Gastrocnemius medialis (tissue), 4 donors: Measurements from ENCODE around the gene CD79A. TPM values are rescaled to one million over a fixed set of nuclear protein-coding genes. Genes with fewer than 3 reads are reported as not detected.

Experiments
- ATAC-seq, 2 donors: fragments of 150-250 bp; one replicate each; pipeline ENCODE4 v1.9.1; 2016
- DNase-seq, 2 donors: peaks; one replicate each; pipeline ENCODE4 v3.0.0-alpha.2; 2019
- H3K27ac ChIP-seq, 4 donors: fragments of 200-600 bp; sonication (generic); 1 replicate in 1 of 4; 2 replicates in 3 of 4; pipeline ENCODE4 v1.5.1; 2016 to 2018; ENCODE audit warnings: mild to moderate bottlenecking in 2 of 4, moderate library complexity in 1 of 4
- H3K27me3 ChIP-seq, 3 donors: fragments of 200-600 bp; sonication (generic) in 2 of 3; 1 replicate in 1 of 3; 2 replicates in 2 of 3; pipeline versions ENCODE4 v1.5.1 to v1.6.0; 2016 to 2019; ENCODE audit warnings: mild to moderate bottlenecking in 1 of 3, moderate library complexity in 1 of 3
- H3K36me3 ChIP-seq, 2 donors: fragments of 200-600 bp; sonication (generic) in 1 of 2; one replicate each; pipeline ENCODE4 v1.5.1; 2017 to 2018
- H3K4me1 ChIP-seq, 2 donors: fragments of 200-600 bp; sonication (generic) in 1 of 2; one replicate each; pipeline ENCODE4 v1.5.1; 2016 to 2017; ENCODE audit warnings: mild to moderate bottlenecking in 2 of 2
- H3K4me3 ChIP-seq, 4 donors: fragments of 200-600 bp; sonication (generic) in 3 of 4; 1 replicate in 1 of 4; 2 replicates in 3 of 4; pipeline ENCODE4 v1.5.1; 2016 to 2019; ENCODE audit warnings: mild to moderate bottlenecking in 2 of 4
- H3K9me3 ChIP-seq, 3 donors: fragments of 200-600 bp; sonication (generic) in 2 of 3; 1 replicate in 1 of 3; 2 replicates in 2 of 3; pipeline ENCODE4 v1.5.1; 2016 to 2019
- POLR2A ChIP-seq, 2 donors: fragments of 450-650 bp; IDR thresholded peaks; one replicate each; pipeline ENCODE4 v1.6.1; 2017; ENCODE audit warnings: antibody characterized with exemption in 2 of 2, mild to moderate bottlenecking in 2 of 2, moderate library complexity in 2 of 2
- in situ Hi-C, 4 donors: fragments of 200-750 bp; cut with MboI; loops; one replicate each; pipeline versions ENCODE4 v1.15.0 to v1.8.0; 2017; ENCODE audit warnings: low sequenced_read_pairs in 4 of 4
- intact Hi-C: fragments of 100-400 bp; cut with DNase I; formaldehyde crosslinking; loops from one replicate; pipeline ENCODE4 v1.15.1; 2023; ENCODE audit warnings: low total_unique reads
- total RNA-seq, 4 donors: library from RNA; depleted of rRNA; stranded (reverse); fragments of >200 nt; gene quantifications; one replicate each; pipeline versions ENCODE4 v1.1.0 to v1.2.3, GENCODE V29; 2016
- TF ChIP-seq, protein P1 (sequence below), 5 experiments: fragments of 450-650 bp in 3 of 5; fragments of 200-600 bp in 2 of 5; sonication (generic) in 2 of 5; IDR thresholded peaks in 4 of 5; conservative IDR thresholded peaks in 1 of 5; 1 replicate in 4 of 5; 2 replicates in 1 of 5; pipeline ENCODE4 v1.5.1; 2016 to 2019; ENCODE audit warnings: antibody characterized with exemption in 5 of 5, mild to moderate bottlenecking in 3 of 5, moderate library complexity in 3 of 5

CD79A gene
- under 1 TPM in 1 of 4 donors, not detected in 3; 0.20 TPM for total RNA-seq

DNA sequence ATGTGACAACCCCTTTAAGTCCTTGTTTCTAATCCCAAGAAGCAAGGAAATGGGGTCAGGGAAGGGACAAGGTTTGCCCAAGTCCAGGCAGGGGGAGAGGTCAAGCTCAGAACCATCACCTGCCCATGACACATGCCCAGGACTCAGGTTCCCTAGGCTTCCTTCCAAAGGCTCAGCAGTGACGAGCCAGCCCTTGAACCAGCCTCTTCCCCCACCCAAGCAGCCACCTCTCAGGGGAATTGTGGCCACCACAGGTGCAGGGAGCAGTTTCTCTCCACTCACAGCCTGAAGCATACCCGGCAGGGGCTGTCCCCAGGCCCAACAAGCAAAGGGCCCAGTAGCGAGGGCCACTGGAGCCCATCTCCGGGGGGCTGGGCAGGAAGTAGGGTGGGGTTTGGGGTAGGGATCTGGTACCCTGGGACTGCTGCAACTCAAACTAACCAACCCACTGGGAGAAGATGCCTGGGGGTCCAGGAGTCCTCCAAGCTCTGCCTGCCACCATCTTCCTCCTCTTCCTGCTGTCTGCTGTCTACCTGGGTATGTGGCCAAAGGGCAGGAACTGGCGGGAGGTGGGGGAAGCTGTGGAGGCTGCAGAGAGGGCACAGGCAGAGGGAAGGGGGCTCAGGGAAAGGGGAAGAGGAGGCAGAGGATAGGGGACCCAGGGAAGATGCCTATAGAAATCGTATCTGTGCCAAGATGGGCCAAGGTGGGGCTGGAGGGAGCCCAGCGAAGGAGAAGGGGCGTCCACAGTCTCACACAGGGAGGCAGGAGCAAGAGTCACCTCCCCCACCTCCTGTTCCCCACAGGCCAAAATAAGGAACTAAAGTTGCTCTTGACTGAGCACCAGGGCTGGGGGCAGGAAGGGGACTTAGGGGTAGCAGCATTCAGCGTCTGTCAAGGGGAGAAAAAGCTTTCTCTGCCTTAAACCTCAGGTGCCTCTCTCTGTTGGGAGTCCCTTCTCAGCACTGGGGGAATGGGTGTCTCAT, at the start of gene CD79A:
TSS of gene CD79A (plus strand) at position 433 of the 986 bp plus-strand sequence. CDS start at position 459, 26 bp downstream.
- no peaks in the 10 kb centered on the region for H3K9me3 ChIP-seq
- ATAC-seq (no peak), DNase-seq (no peak)
- H3K36me3 ChIP-seq: no peaks in the 10 kb centered on the region
- in situ Hi-C loops (no loop called here), intact Hi-C loops (no loop called here)
- H3K27ac ChIP-seq: no peak within 1 kb of the TSS
- H3K4me3 ChIP-seq: no peak within 1 kb of the TSS
- no peak for TF ChIP-seq POLR2A (IDR thresholded peaks at IDR 0.05)
- TF ChIP-seq, protein P1, sequence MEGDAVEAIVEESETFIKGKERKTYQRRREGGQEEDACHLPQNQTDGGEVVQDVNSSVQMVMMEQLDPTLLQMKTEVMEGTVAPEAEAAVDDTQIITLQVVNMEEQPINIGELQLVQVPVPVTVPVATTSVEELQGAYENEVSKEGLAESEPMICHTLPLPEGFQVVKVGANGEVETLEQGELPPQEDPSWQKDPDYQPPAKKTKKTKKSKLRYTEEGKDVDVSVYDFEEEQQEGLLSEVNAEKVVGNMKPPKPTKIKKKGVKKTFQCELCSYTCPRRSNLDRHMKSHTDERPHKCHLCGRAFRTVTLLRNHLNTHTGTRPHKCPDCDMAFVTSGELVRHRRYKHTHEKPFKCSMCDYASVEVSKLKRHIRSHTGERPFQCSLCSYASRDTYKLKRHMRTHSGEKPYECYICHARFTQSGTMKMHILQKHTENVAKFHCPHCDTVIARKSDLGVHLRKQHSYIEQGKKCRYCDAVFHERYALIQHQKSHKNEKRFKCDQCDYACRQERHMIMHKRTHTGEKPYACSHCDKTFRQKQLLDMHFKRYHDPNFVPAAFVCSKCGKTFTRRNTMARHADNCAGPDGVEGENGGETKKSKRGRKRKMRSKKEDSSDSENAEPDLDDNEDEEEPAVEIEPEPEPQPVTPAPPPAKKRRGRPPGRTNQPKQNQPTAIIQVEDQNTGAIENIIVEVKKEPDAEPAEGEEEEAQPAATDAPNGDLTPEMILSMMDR (IDR thresholded peaks at IDR 0.05 in 4 of 5, conservative IDR thresholded peaks at IDR 0.05 in 1 of 5): no peak
- H3K27me3 ChIP-seq: no peaks in the 10 kb centered on the region
- H3K4me1 ChIP-seq: no peaks in the 10 kb centered on the region

DNA sequence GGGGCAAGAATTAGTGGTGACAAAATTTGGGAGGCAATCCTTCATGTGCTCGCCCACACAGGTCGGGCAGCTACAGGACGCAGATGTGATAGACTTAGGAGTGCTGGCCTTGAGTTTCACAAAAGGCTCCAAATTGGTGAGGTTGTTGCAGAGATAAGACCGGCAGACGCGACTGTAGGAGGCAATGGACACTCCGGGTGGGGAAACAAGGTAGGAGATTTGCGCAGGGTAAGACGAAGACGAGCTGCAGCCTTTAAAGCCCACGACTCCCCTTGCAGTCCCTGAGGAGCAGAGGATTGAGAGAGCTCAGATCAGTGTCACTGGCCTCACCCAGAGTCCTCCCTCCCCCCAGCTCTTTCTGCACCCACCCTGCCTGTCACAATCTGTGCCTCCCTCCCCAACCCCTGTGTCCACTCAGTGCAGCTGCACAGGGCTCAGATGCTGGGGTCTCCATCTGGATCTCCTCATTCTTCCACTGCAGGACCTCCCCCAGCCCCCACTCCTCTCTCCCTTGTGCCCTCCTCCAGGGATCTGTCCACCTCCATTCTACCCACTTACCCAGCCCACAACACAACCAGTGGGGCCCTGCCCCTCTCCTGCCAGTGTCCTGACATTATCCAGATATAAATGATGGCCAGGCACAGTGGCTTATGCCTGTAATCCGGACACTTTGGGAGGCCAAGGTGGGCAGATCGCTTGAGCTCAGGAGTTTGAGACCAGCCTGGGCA, 38.9 kb upstream of the CD79A start:
- H3K4me3 ChIP-seq: no peak overlapping the region
- TF ChIP-seq, protein P1 (IDR thresholded peaks at IDR 0.05 in 4 of 5, conservative IDR thresholded peaks at IDR 0.05 in 1 of 5): no peak
- TF ChIP-seq POLR2A (IDR thresholded peaks at IDR 0.05): no peak
- no peak for DNase-seq
- no peaks in the 10 kb centered on the region for H3K4me1 ChIP-seq
- intact Hi-C loops: no loop called here
- H3K9me3 ChIP-seq: no peaks in the 10 kb centered on the region
- H3K27ac ChIP-seq: no peak overlapping the region
- no peak for ATAC-seq
- no peaks in the 10 kb centered on the region for H3K36me3 ChIP-seq
- in situ Hi-C loops: no loop called here
- H3K27me3 ChIP-seq: peaks cover 0 to 17% (median 11%) of the 10 kb centered on the region in 3 donors

DNA sequence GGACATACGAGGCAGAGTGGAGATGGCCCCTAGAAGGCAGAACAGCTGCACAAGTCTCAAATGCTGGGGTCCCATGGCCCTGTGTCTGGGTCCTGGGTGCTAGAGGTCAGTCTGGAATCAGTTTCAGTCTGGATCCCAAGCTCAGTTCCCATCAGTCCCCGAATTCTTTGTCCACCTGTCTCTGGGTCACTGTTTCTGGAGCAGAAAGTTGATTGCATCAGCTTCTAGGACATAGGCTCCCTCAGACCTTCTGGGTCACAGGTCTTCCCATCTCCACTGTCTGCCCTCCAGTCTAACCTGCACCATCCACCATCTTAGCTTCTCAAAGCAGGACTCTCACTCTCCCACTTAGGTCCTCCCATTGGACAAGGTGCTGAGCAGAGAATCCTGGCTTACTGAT, 37.9 kb upstream of the CD79A start:
- intact Hi-C loops (no loop called here), in situ Hi-C loops (no loop called here)
- Histone ChIP-seq H3K27me3 (peaks cover 0 to 17% (median 11%) of the 10 kb centered on the region in 3 donors), H3K4me1 (no peaks in the 10 kb centered on the region), H3K9me3 (no peaks in the 10 kb centered on the region), H3K27ac (no peak overlapping the region), H3K4me3 (no peak overlapping the region), H3K36me3 (no peaks in the 10 kb centered on the region)
- no peak for ATAC-seq
- TF ChIP-seq, protein P1 (IDR thresholded peaks at IDR 0.05 in 4 of 5, conservative IDR thresholded peaks at IDR 0.05 in 1 of 5): no peak
- TF ChIP-seq POLR2A (IDR thresholded peaks at IDR 0.05): no peak
- no peak for DNase-seq

DNA sequence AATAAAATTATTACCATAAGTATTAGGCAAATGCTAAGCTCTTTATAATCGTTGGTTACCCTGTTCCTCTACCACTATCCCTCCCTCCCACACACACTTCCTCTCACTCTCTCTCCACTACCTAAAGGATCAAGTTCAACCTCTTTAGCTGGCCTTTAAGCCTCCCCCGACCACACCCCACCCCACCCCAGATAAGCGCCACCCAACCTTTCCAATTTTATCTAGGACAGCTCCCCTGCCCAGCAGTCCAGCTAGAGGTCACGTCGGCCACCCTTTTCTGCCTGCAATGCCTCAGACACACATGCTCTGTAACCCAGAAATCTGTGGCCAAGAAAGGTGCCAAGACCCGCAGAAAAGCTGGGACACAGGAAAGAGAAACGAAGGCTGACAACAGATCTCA, 33.7 kb upstream of the CD79A start:
- intact Hi-C loops (no loop called here), in situ Hi-C loops (no loop called here)
- Histone ChIP-seq H3K27me3 (peaks cover 0 to 8% (median 6%) of the 10 kb centered on the region in 3 donors), H3K36me3 (no peaks in the 10 kb centered on the region), H3K27ac (no peak overlapping the region), H3K4me3 (no peak overlapping the region), H3K9me3 (no peaks in the 10 kb centered on the region), H3K4me1 (no peaks in the 10 kb centered on the region)
- TF ChIP-seq, protein P1 (IDR thresholded peaks at IDR 0.05 in 4 of 5, conservative IDR thresholded peaks at IDR 0.05 in 1 of 5): no peak
- TF ChIP-seq POLR2A (IDR thresholded peaks at IDR 0.05): no peak
- DNase-seq: no peak
- no peak for ATAC-seq
